ENCODE data around the gene KRTAP24-1.

The KRTAP24-1 gene, protein sequence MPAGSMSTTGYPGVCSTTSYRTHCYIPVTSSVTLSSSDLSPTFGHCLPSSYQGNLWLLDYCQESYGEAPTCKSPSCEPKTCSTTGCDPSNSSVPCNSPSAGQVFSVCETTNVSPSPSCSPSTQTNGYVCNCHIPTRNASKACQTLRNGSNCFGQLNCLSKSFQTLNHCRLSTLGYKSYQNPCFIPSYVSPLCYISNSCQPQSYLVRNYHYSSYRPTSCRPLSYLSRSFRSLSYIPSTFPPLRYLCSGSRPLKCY

DNA sequence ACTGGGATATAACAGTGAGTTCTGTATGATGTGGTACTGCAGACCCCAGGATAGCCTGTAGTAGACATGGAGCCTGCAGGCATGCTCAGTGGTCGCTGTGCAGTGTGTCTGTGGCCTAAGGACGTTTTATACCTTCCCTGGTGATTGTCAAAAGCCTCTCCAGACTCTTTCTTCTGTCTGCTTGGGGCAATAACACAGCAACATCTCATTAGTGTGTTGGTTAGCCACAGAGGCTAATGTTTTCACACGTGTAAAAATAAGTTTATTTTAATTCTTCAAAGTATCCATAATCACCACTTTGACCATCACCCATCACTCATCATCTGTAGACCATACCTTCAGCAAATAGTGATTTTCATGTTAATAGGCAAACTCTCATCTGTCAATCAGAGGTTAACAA, at the start of gene KRTAP24-1:
Gene KRTAP24-1, minus strand, starts transcription at position 101 of the 400 bp plus-strand sequence. Its CDS starts 18 bp downstream, at position 83.
- no peak for DNase-seq (ENCODE audit: low read depth in 2 of 2)

DNA sequence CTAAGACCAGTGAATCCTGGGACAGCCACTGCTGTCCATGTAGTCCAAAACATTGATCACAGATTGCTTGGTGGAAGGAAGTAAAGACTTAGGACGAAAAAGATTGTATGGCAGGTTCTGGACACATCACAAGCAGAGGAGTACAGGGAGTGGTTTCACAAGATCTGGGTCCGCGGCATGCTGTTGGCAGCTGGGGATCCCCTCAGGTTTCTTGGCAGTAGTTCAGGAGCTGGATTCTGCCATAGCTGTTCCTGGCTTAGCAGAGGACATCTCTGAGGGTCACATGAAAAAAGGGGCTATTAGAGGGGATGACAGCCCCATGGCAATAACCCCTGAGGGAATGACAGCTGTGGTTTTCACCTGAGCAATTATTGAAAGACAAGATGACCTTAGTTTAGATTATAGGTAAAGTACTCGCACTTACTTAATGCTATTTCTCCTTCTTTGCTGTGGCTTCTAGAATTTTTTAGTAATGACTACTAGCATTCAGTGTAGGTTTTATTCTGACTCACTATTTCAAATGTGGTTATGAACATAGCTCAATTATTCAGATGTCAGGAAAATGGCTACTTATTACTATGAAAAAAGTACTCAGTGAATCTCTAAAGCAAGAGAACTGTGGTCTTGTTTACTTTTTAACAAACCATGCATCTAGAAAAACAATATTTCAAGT, 46.6 kb upstream of the KRTAP24-1 start:
- no peak for DNase-seq (ENCODE audit: low read depth in 2 of 2)

DNA sequence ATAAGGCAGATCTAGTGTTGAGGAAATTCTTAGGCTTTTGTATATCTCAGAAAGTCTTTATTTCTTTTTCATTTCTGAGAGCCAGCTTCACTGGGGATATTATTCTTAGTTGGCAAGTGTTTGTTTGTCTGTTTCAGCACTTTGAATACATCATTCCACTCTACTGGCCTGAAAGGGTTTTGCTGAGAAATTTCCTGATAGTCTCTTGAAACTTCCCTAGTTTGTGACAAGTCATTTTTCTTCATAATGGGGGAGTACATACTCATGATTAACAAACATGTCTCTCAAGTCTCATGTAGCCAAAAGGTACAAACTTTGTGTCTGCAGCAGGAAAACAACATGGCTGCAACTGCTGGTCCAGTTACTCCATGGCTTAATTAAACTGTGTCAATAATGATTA, 43.6 kb upstream of the KRTAP24-1 start:
- DNase-seq (ENCODE audit: low read depth in 2 of 2): no peak

DNA sequence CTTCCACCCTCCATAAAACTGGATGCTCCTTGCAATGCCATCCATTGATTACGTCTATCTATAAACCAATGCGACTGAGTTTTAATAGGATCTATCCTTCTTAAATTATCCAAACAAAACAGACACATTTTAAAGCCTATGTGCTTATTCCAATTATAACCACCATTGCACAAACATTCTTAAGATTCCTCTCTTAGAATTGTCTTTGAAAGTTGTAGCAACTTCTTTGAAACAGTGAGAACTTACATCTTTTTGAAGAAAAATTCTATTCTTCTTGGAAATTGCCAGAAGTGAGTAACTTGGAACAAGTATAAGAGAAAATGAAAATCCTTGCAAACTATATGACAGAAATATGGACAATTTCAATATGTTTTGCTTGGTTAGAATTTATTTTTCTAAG, 37.5 kb upstream of the KRTAP24-1 start, which contains the start of gene KRTAP26-1:
Gene KRTAP26-1, minus strand, starts transcription at position 101 of the 400 bp plus-strand sequence. CDS start 280 bp downstream, outside the sequence.
- no peak for DNase-seq (ENCODE audit: low read depth in 2 of 2)

DNA sequence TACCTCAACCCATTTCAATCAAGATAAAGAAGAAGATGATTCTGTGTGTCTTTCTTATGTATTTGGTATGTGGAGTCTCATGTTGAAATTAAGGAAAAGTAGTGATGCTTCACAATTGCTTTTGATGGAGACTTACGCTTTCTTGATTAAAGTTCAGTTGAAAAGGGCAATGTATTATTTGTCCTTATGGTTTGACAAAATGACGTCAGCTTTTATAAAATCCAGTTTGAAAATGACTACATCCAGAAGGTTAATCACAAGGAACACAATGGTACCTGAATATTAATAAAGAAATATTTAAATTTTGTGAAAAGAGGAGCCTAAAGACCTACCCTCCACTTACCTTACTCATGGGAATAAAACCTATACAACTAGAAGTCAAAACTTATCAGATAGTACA, 33.0 kb upstream of the KRTAP24-1 start:
- no peak for DNase-seq (ENCODE audit: low read depth in 2 of 2)

DNA sequence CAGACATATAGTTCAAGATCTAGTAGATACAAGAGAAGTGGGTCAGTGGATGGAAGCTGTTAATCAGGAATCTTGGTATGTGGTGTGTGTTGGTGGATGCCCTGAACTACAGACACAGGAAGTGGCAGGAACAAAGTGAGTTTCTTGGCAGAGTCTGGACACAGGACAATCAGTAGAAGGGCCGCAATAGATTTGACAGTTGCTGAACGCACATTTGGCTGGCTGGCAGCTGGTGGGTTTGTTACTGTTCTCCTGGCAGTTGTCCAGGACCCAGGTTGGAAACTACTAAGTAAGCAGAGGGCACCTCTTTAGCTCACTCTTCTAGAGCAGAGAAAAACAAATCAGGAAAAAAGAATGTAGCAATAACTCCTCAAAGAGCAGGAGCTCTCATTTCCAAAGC, 24.1 kb upstream of the KRTAP24-1 start:
- no peak for DNase-seq (ENCODE audit: low read depth in 2 of 2)

DNA sequence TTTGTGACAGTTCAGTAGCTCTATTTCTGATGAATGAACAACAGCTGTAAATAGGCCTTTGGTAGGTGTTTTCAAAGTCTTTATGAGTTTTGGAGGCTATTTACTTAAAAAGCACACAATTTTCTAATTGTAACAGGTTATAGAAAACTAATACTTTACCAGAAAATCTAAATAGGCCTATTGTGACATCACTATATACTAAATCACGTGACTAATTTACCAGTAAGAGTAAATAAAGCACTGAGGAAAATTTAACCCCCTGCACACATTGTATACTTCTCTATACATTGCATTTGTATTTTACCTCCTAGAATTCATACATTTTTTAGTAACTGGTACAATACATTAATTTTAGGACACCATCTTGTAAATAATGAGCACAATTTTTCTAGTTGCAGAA, 22.4 kb upstream of the KRTAP24-1 start:
- DNase-seq (ENCODE audit: low read depth in 2 of 2): no peak

DNA sequence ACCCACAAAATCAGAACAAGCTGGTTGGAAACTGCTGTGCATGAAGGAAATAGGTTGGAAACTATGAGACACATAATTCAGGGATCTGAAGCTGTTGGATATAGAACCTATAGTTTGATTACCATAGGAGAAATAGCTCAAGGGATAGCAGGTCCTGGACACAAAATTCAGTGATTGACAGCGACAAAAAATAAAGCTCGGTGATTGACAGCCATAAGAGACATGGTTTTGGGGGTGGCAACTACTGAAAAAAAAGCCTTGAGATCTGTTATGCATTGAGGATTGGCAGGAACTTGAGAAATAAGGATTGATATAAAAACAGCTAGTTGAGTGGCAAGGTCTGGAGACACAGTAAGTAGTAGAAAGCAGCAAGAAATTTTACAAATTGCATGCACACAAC, 6.5 kb upstream of the KRTAP24-1 start, which contains the start of gene KRTAP25-1:
Gene KRTAP25-1, minus strand, starts transcription at position 300 of the 400 bp plus-strand sequence. Its CDS starts 24 bp downstream, at position 276.
- no peak for DNase-seq (ENCODE audit: low read depth in 2 of 2)

DNA sequence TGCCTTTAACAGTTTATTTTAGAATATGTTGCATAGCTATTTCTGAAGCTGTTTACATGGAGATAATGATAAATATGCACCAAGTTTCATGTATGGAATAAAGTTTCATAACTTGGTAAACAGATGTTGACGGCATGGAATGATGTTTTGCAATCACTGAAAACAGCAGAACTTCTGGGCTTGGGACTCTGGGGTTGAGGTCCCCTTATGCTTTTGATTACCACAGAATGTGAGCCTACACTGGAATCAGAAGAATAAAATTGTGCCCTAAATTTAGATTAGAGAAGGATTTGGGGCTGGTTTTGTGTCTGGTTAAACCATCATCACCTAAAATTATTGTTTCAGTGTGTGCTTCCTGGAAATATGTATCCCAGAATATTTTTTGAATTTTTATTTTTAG, 11.1 kb downstream of the KRTAP24-1 start:
- DNase-seq (ENCODE audit: low read depth in 2 of 2): no peak

DNA sequence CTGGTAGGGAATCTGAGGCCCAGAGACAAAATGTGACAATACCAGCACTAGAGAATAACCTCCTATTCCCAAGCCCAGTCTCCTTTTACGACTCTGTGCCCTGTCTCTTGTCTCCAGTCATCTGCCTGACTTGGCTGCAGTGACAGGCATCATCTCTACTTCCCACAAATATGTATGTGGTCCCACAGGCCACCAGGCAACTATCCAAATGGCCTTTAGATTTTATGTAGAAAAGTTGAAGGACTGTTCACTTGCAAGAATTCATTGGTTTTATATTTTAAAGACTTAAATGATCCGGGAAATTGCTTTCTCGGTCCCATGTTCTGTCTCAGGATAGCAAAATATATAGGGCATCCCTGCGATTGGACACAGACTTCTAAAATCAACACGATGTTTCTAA, 11.6 kb downstream of the KRTAP24-1 start:
- DNase-seq (ENCODE audit: low read depth in 2 of 2): no peak

DNA sequence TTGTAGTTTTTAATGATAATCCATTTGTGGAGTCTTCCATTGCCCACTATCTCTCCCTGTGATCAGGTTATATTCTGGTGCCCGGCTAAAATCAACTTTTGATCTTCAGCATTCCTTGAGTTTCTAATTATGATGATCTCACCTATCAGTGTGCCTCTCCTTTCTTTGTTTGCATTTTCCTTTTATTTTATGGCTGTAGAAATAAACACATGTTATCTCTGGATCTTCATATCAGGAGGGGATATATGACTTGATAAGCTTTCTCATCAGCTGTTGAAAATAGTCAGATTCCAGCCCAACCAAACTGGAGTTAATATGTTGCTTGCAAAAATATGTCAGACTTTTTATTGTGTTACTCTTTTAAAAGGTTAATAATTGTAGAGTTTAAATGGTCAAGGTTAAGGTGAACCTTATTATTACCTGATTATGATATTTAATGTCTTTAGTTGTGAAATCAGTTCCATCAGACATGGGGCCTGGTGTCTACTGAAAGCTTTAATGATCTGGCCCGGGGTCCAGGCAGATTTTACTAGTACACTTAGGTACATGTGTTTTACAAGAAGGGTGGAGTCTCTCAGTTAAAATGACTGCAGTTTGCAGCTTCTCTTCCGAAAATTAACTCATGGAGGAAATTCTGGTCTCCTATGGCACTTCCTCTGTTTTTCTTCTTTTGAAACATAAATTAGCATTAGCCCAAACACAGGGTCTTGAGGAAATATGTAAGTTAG, 12.8 kb downstream of the KRTAP24-1 start:
- DNase-seq (ENCODE audit: low read depth in 2 of 2): no peak

DNA sequence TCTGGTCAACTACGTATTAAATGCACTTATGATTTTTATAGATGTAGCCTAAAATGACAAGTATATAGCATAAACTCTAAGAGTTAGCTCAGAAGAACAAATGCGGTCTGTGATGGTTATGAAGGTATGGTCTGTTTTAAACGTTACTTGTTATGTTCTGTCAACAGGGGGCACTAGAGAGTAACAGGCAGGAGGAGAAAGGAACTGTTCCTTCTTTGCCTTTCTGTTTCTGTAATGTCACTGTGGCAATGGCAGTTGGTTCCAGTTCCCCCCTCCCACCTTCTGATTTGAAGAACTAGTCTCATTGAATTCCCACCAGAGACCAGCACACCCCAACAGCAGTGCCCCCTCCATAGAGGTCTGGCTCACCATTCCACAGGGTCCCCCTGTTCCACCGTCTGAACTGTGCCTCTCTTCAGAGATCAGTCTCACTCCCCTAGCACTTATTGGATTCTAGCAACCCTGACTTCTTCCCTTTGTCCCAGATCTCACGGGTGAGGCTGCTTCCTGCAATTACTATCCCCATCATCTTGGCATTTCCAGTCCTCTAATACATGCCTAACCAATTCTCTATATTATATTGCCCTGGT, 14.0 kb downstream of the KRTAP24-1 start:
- no peak for DNase-seq (ENCODE audit: low read depth in 2 of 2)

DNA sequence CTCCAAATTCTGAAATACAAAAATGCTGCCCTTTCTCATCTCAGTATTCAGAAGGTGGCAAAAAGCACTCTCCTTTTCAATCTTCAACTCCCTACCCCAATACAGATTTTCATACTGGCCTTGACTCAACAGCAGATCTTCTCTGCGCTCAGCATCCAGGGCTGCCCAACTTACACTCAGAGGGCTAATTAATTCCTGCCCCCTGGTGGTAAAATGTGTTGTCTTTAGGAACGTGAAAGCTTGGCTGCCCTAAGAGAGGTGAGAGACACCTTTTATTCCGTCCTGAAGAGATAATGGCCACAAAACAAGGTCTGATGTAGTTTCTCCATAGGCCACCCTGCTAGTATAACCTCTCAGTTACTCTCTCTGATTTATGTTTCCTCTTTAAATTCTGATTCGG, 25.0 kb downstream of the KRTAP24-1 start:
- DNase-seq (ENCODE audit: low read depth in 2 of 2): no peak

DNA sequence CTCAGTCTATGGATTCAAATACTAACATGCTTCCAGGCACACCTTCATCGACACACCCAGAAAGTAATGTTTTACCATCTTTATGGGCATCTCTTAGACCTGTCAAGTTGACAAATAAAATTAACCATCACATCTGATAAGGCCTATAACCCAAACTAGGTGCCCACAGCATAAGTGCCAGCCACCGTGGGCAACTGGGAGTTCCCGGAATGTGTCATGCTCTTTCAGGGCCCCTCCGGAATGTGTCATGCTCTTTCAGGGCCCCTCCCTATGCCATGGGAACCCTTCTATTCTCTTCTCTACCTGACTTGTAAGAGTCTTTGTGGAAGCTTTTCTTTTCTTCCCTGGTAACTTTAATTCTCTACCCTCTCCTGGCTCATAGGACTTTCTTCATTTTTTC, 26.6 kb downstream of the KRTAP24-1 start:
- DNase-seq (ENCODE audit: low read depth in 2 of 2): no peak

DNA sequence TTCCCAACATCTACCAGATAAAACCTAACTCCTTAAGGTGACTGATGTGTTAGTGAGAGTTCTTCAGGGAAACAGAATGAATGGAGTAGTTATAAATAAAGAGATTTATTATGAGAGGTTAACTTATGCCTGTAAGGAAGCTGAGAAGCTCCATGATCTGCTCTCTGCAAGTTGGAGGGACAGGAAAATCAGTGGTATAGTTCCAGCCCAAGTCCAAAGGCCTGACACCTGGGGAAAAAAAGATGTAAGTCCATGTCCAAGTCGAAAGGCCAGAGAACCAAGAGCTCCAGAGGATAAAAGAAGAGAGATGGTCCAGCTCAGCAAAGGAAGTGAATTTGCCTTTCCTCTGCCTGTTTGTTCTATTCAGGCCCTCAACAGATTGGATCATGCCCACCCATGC, 27.1 kb downstream of the KRTAP24-1 start:
- no peak for DNase-seq (ENCODE audit: low read depth in 2 of 2)

DNA sequence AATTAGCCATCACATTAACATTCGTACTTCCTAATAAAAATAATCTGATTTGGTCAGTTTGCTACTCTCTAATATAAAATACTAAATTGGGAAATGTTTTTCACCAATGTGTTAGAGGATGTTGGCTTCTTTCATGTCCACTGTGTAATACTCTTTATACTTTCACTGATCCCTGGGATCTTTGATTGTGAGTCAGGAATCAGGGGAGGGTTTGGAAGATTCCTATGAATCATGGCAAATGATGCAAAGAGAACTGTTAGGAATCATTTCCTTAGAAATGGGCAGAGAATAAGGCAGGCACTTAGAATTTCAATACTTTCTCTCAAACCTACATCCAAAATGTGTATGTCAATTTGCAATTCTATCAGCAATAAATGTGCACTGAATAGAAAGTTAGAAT, 31.0 kb downstream of the KRTAP24-1 start:
- no peak for DNase-seq (ENCODE audit: low read depth in 2 of 2)

DNA sequence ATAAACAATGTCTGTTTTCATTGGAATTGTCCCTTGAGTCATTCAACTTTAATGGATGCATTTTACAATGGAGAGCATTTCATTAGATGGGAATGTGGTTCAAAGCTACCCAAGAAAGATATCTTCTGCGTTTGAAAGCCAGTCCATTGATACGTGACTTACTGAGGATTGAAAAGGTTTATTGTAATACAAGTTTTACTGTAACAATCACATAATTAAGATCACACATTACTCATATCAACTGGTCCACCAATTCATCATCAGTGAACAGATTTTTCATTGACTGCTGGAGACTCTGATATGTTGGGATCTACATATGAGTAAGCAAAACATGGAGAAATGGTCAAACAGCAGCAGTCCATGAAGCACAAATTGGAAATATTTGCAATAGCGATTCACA, 32.8 kb downstream of the KRTAP24-1 start:
- no peak for DNase-seq (ENCODE audit: low read depth in 2 of 2)

DNA sequence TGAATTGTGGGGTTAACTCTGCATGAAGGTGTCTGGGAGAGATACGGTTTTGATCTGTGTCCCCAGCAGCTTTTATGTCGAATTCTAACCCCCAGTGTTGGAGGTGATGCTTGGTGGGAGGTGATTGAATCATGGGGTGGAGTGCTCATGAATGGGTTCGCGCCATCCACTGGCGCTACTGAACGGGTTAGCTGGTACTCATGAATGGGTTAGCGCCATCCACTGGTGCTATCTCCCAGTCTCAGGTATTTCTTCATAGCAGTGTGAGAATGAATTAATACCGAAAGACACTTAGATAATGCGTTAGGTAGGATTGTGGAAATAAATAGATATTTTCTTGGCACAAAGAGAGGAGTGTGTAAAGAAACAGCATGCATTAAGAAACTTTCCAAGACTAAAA, 33.9 kb downstream of the KRTAP24-1 start:
- DNase-seq (ENCODE audit: low read depth in 2 of 2): no peak

DNA sequence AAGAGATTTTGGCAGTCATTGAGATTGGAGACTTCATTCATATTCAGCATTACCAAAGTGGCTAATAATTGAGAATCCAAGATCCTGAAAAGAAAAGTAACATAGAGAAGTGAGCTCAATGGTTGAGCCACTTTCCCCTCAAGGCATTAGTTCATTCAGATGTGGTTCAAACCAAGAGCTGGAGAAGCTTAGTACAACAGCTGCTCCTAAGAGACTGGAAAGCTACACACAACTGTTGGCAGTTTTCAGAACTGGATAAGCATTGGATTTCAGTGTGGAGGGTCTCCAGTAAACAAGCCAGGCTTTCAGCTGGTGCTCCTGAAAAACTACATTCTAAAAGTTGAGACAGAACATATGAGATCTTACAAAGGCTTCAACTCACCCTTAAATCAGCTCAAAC, 37.7 kb downstream of the KRTAP24-1 start:
- DNase-seq (ENCODE audit: low read depth in 2 of 2): no peak

DNA sequence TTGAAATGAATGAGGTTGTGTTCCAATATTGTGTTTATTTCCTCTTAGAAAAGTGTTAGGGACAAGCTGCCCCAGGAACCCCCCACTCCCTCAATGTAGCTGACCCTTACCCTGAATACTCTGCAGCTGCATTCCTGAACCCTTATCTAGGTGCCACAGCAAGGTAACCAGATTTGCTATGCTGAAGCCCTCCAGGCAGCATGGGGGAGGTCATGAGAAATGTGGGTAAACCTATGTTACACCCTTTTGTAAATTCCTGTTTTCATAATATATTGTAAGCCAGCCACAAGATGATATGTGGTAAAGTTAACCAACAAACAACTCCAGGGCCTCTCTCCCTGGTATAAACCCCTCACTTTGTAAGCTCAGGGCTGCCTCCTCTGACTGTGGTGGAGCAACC, 39.1 kb downstream of the KRTAP24-1 start:
- no peak for DNase-seq (ENCODE audit: low read depth in 2 of 2)

DNA sequence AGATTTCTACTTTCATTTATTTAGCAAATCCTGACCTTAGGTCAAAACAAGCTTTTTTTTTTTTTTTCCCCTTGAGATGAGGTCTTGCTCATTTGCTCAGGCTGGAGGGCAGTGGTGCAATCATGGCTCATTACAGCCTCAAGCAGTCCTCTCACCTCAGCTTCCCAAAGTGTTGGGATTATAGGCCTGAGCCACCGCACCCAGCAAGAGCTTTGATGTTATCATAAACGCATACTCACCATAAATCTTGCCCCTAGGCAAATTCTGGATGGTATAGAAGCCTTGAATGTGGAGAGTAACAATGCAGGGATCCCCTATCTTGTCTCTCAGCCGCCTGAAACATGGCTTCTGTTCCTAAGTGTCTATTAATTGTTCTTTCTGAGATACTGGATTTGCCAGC, 42.1 kb downstream of the KRTAP24-1 start:
- no peak for DNase-seq (ENCODE audit: low read depth in 2 of 2)

DNA sequence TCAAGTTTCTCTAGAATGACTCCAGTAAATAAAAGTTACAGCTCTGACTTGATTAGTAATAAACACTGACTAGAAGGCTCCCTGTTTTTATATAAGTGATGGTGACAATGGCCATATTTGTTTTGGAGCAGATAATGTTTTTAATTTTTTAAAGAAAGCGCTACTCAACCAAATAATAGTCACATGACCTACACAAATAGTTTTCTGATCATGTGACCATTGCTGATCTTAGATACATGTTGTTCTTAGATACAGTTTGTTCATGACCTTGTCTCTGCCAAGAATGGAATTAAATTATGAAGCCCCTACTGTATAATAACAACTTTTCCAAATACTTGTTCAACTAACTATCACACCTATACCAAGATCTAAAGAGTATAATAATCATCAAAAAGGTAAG, 44.6 kb downstream of the KRTAP24-1 start:
- no peak for DNase-seq (ENCODE audit: low read depth in 2 of 2)

Data from stimulated activated CD4-positive, alpha-beta T cell treated with anti-CD3 and anti-CD28 coated beads, Interleukin-15, amount 100 ng/mL, for 48 hours (primary cell).